CD14-positive monocyte (primary cell): ENCODE data around the gene SLC35D2. TPM values are rescaled to one million over a fixed set of nuclear protein-coding genes. Genes with fewer than 3 reads are reported as not detected.
A peak's percentile ranks its signal among the peaks of the same experiment; 100 is the strongest.

Experiments used
- DNase-seq, 3 donors: peaks; one replicate each; pipeline ENCODE4 v3.0.0-alpha.2; 2011 to 2022
- H2AFZ ChIP-seq: 2 replicates; pipeline ENCODE4 v1.6.0; 2012; ENCODE audit warnings: mild to moderate bottlenecking, low read depth, low read length, inconsistent platforms; ENCODE audit not compliant: insufficient read depth, poor library complexity, severe bottlenecking
- H3K27ac ChIP-seq, 2 donors: 1 replicate in 1 of 2; 2 replicates in 1 of 2; pipeline ENCODE4 v1.5.1; 2012 to 2013; ENCODE audit warnings: low read length in 2 of 2, control low read depth in 1 of 2, inconsistent platforms in 1 of 2, low read depth in 1 of 2, mild to moderate bottlenecking in 1 of 2
- H3K27me3 ChIP-seq, 2 donors: one replicate each; pipeline versions ENCODE4 v1.6.0 to v1.6.1; 2011 to 2013; ENCODE audit warnings: low read length in 2 of 2; ENCODE audit not compliant: control insufficient read depth in 2 of 2, insufficient read depth in 2 of 2
- H3K36me3 ChIP-seq, 2 donors: replicated peaks in 1 of 2; 1 replicate in 1 of 2; 2 replicates in 1 of 2; pipeline versions ENCODE4 v1.5.1 to v1.6.1; 2012 to 2013; ENCODE audit warnings: low read length in 2 of 2, control low read depth in 1 of 2, inconsistent platforms in 1 of 2, mild to moderate bottlenecking in 1 of 2; ENCODE audit not compliant: insufficient read depth in 2 of 2, control insufficient read depth in 1 of 2
- H3K4me1 ChIP-seq, 2 donors: 1 replicate in 1 of 2; 2 replicates in 1 of 2; pipeline versions ENCODE4 v1.5.1 to v1.6.1; 2012 to 2013; ENCODE audit warnings: low read length in 2 of 2, control low read depth in 1 of 2, inconsistent platforms in 1 of 2, mild to moderate bottlenecking in 1 of 2, moderate library complexity in 1 of 2; ENCODE audit not compliant: insufficient read depth in 2 of 2, control insufficient read depth in 1 of 2
- H3K4me2 ChIP-seq: replicated peaks from 2 replicates; pipeline ENCODE3; 2012; ENCODE audit warnings: low read length, moderate library complexity, mild to moderate bottlenecking; ENCODE audit not compliant: poor library complexity, severe bottlenecking; ENCODE audit errors: extremely low read depth
- H3K4me3 ChIP-seq, 3 experiments: fragments of 200-600 bp in 1 of 3; sonication (generic) in 1 of 3; replicated peaks in 1 of 3; 1 replicate in 2 of 3; 2 replicates in 1 of 3; pipeline ENCODE4 v1.5.1; 2011 to 2013; ENCODE audit warnings: low read length in 3 of 3, mild to moderate bottlenecking in 3 of 3, control low read depth in 2 of 3, low read depth in 2 of 3, inconsistent platforms in 1 of 3, moderate library complexity in 1 of 3
- H3K79me2 ChIP-seq: 2 replicates; pipeline ENCODE4 v1.6.0; 2012; ENCODE audit warnings: mild to moderate bottlenecking, control low read depth, inconsistent platforms, low read length, moderate library complexity; ENCODE audit not compliant: insufficient read depth
- H3K9ac ChIP-seq: 2 replicates; pipeline ENCODE4 v1.6.0; 2017; ENCODE audit warnings: low read length, mild to moderate bottlenecking; ENCODE audit not compliant: insufficient read depth, poor library complexity, severe bottlenecking
- H3K9me3 ChIP-seq, 2 donors: replicated peaks in 1 of 2; 1 replicate in 1 of 2; 2 replicates in 1 of 2; pipeline versions ENCODE4 v1.5.1 to v1.6.1; 2012 to 2013; ENCODE audit warnings: low read length in 2 of 2, control low read depth in 1 of 2; ENCODE audit not compliant: control insufficient read depth in 1 of 2, insufficient read depth in 1 of 2
- H4K20me1 ChIP-seq: 2 replicates; pipeline ENCODE4 v1.6.0; 2012; ENCODE audit warnings: mild to moderate bottlenecking, low read length, control low read depth, moderate library complexity; ENCODE audit not compliant: insufficient read depth
- H3K27ac Mint-ChIP-seq, 7 donors: one replicate each; pipeline ENCODE4 v1.8.0; 2020; ENCODE audit warnings: mild to moderate bottlenecking in 7 of 7, mixed read lengths in 7 of 7, moderate library complexity in 6 of 7, inconsistent platforms in 2 of 7
- H3K27me3 Mint-ChIP-seq, 3 donors: one replicate each; pipeline ENCODE4 v1.8.0; 2021 to 2022; ENCODE audit warnings: low read depth in 3 of 3, mild to moderate bottlenecking in 3 of 3, mixed read lengths in 3 of 3, moderate library complexity in 3 of 3, inconsistent platforms in 1 of 3
- H3K36me3 Mint-ChIP-seq, 2 donors: one replicate each; pipeline ENCODE4 v1.8.0; 2020; ENCODE audit warnings: mixed read lengths in 2 of 2, inconsistent platforms in 1 of 2, mild to moderate bottlenecking in 1 of 2
- H3K4me1 Mint-ChIP-seq: one replicate; pipeline ENCODE4 v1.8.0; 2020; ENCODE audit warnings: mild to moderate bottlenecking, mixed read lengths
- H3K4me3 Mint-ChIP-seq, 2 donors: one replicate each; pipeline ENCODE4 v1.8.0; 2020; ENCODE audit warnings: mild to moderate bottlenecking in 2 of 2, mixed read lengths in 2 of 2, moderate library complexity in 1 of 2
- H3K9me3 Mint-ChIP-seq, 7 donors: one replicate each; pipeline ENCODE4 v1.8.0; 2020 to 2022; ENCODE audit warnings: mixed read lengths in 7 of 7, mild to moderate bottlenecking in 6 of 7, moderate library complexity in 6 of 7, inconsistent platforms in 2 of 7
- WGBS: methylation state at CpG from one replicate; pipeline ENCODE4 v1.1.5; 2013; ENCODE audit warnings: missing lambda C conversion rate; ENCODE audit not compliant: insufficient coverage; 5-methylcytosine and 5-hydroxymethylcytosine counted together
- intact Hi-C, 2 donors: fragments of 100-400 bp; cut with micrococcal nuclease; formaldehyde crosslinking; loops; one replicate each; pipeline versions ENCODE4 v1.15.0 to v1.15.1; 2023
- polyA minus RNA-seq: library from RNA; depleted of rRNA, polyadenylated mRNA; stranded (reverse); fragments of >200 nt; gene quantifications from 2 replicates; pipeline ENCODE4 v1.2.3, GENCODE V29; 2012
- polyA plus RNA-seq, 3 donors: library from polyadenylated mRNA; depleted of rRNA in 1 of 3; unstranded in 2 of 3; stranded (reverse) in 1 of 3; fragments of 300-500 nt in 2 of 3; fragments of >200 nt in 1 of 3; fragmentation: Illumina TruSeq in 2 of 3; gene quantifications; 1 replicate in 2 of 3; 2 replicates in 1 of 3; pipeline ENCODE4 v1.2.3, GENCODE V29; 2012 to 2021
- total RNA-seq, 12 experiments: library from RNA in 1 of 12; stranded (reverse) in 1 of 12; fragments of 120-200 nt in 1 of 12; gene quantifications; one replicate each; pipeline ENCODE4 v1.2.4 and lab custom pipeline; 2013 to 2026; ENCODE audit warnings: mixed read lengths in 6 of 12, inconsistent platforms in 1 of 12
- TF ChIP-seq, protein P1 (sequence below): fragments of 200-600 bp; IDR thresholded peaks from one replicate; pipeline ENCODE4 v1.8.0; 2022; ENCODE audit warnings: antibody characterized with exemption, mild to moderate bottlenecking

The SLC35D2 gene
- total RNA-seq (2013) = 24.7 TPM
- polyA plus RNA-seq (10 to 100 TPM; 14.8 to 27.4 (median 20.0) TPM), polyA minus RNA-seq (7.1 and 8.6 TPM in 2 replicates), total RNA-seq (lab: John Stamatoyannopoulos, UW) (1.1 to 5.1 (median 4.3) reads per million in 11 experiments)

DNA sequence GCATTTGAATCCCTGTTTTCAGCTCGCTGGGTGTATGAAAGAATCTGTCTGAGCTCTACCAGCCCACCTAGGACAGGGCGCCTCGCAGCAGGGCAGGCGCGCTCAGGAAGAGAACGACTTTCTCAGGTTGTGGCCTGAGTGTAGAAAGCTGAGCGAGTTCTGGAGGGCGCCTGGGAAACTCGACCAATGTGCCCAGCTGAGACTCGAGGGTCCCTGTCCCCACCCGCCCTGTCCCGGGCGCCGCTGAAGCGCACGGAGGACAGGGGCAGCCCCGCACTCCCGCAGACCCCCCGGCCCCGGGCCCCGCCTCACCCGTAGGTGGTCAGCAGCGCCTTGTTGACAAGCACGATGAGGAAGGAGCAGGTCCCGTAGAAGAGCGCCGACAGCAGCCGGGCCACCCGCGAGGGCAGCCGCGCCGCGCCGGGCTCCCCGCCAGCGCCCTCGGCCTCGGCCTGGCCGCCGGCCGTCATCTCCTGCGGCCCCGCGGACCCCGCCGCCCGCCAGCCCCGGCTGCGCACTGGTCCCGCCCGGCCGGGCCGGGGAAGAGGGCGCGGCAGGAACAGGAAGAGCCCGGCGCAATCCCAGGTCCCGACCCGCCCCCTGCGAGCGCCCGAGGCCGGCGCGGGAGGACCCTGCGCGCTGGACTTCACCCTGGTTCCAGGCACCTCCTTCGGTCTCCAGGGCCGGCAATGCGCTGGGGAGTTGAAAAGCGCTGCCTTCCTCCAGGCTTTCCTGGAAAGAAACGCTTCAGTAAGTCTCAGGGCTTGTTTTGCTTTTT, at the start of gene SLC35D2:
SLC35D2 (minus strand) TSS at position 547 of the 778 bp plus-strand sequence; CDS start at position 470, 77 bp downstream.
- Mint-ChIP-seq H3K27ac (peak within 1 kb of the TSS in 4 of 7 donors; percentile 30 to 68 (median 36)), H3K9me3 (no peaks in the 10 kb centered on the region), H3K27me3 (no peaks in the 10 kb centered on the region), H3K36me3 (peaks cover 8 to 14% of the 10 kb centered on the region in 2 donors), H3K4me1 (peaks cover 27% of the 10 kb centered on the region), H3K4me3 (peak within 1 kb of the TSS; percentile 82 to 97)
- H3K9ac ChIP-seq = peak within 1 kb of the TSS; percentile 71
- TF ChIP-seq, protein P1, sequence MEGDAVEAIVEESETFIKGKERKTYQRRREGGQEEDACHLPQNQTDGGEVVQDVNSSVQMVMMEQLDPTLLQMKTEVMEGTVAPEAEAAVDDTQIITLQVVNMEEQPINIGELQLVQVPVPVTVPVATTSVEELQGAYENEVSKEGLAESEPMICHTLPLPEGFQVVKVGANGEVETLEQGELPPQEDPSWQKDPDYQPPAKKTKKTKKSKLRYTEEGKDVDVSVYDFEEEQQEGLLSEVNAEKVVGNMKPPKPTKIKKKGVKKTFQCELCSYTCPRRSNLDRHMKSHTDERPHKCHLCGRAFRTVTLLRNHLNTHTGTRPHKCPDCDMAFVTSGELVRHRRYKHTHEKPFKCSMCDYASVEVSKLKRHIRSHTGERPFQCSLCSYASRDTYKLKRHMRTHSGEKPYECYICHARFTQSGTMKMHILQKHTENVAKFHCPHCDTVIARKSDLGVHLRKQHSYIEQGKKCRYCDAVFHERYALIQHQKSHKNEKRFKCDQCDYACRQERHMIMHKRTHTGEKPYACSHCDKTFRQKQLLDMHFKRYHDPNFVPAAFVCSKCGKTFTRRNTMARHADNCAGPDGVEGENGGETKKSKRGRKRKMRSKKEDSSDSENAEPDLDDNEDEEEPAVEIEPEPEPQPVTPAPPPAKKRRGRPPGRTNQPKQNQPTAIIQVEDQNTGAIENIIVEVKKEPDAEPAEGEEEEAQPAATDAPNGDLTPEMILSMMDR = no peak
- peaks cover 4% of the 10 kb centered on the region for H4K20me1 ChIP-seq
- peaks cover 0 to 15% of the 10 kb centered on the region in 2 donors for H3K36me3 ChIP-seq
- peak in 2 of 3 donors; percentile 22 to 31 for DNase-seq
- H3K4me1 ChIP-seq = peaks cover 9 to 10% of the 10 kb centered on the region in 2 donors
- intact Hi-C loops = no loop called here
- no peak within 1 kb of the TSS for H3K27ac ChIP-seq
- H3K4me2 ChIP-seq = peak within 1 kb of the TSS; percentile 73
- peak within 1 kb of the TSS; percentile 90 for H2AFZ ChIP-seq
- H3K27me3 ChIP-seq = no peaks in the 10 kb centered on the region
- no peaks in the 10 kb centered on the region for H3K9me3 ChIP-seq
- WGBS = under 1% methylated on average over 69 of the region's 73 CpGs
- H3K79me2 ChIP-seq = no peaks in the 10 kb centered on the region
- H3K4me3 ChIP-seq = peak within 1 kb of the TSS; percentile 44 to 73 (median 52)

DNA sequence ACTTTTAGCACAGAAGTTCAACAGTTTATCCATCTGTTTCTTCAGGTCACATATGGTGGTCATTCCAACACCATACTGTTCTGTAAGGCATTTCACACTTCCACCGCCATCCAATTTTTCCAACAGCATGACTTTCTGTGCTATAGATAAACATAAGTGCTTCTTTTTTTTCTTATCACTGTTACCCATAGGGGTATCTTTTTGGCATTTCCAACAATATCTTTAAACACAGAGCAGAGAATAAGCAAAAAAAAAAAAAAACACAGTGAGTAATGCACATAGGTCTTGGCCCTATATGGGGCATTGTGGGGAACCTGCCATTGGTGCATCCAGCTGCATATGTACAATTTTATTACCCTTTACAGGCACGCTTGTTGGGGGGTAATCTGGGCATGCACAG, 46.9 kb upstream of the SLC35D2 start:
- Histone ChIP-seq H2AFZ (no peak overlapping the region), H3K4me2 (no peak overlapping the region), H3K79me2 (no peaks in the 10 kb centered on the region), H3K27me3 (no peaks in the 10 kb centered on the region), H3K9ac (no peak overlapping the region), H4K20me1 (no peaks in the 10 kb centered on the region), H3K4me1 (peaks cover 0 to 2% of the 10 kb centered on the region in 2 donors), H3K36me3 (no peaks in the 10 kb centered on the region), H3K4me3 (no peak overlapping the region), H3K9me3 (no peaks in the 10 kb centered on the region), H3K27ac (no peak overlapping the region)
- H3K27ac Mint-ChIP-seq = no peak overlapping the region
- intact Hi-C loops = no loop called here
- no peaks in the 10 kb centered on the region for H3K36me3 Mint-ChIP-seq
- peaks cover 7% of the 10 kb centered on the region for H3K4me1 Mint-ChIP-seq
- no peak for DNase-seq
- peaks cover 0 to 7% (median 2%) of the 10 kb centered on the region in 7 donors for H3K9me3 Mint-ChIP-seq
- TF ChIP-seq, protein P1 = no peak
- H3K4me3 Mint-ChIP-seq = no peak overlapping the region
- H3K27me3 Mint-ChIP-seq = peaks cover 0 to 6% (median 3%) of the 10 kb centered on the region in 3 donors
- WGBS = no CpG with 5 or more reads among the region's 2 CpGs
